NT2/D1 (cell line): Measurements from ENCODE around the gene ERC2.

Experiments
- DNase-seq: peaks from one replicate; pipeline ENCODE4 v3.0.0-alpha.2; 2011; ENCODE audit warnings: low read depth, low spot score
- H3K27me3 ChIP-seq: 2 replicates; pipeline ENCODE4 v1.6.0; 2011; ENCODE audit warnings: mild to moderate bottlenecking; ENCODE audit not compliant: insufficient read length, insufficient read depth
- H3K36me3 ChIP-seq: 2 replicates; pipeline ENCODE4 v1.6.1; 2011; ENCODE audit warnings: mild to moderate bottlenecking, low read length, mixed read lengths; ENCODE audit not compliant: insufficient read depth, insufficient read length
- H3K4me1 ChIP-seq: 2 replicates; pipeline ENCODE4 v1.5.1; 2011; ENCODE audit not compliant: insufficient read depth, insufficient read length
- H3K4me3 ChIP-seq: 2 replicates; pipeline ENCODE4 v1.5.1; 2011; ENCODE audit warnings: low read depth; ENCODE audit not compliant: insufficient read length
- H3K9ac ChIP-seq: 2 replicates; pipeline ENCODE4 v1.6.0; 2011; ENCODE audit warnings: low read depth; ENCODE audit not compliant: insufficient read length
- H3K9me3 ChIP-seq: 2 replicates; pipeline ENCODE4 v1.5.1; 2011; ENCODE audit warnings: mild to moderate bottlenecking, low read length; ENCODE audit not compliant: insufficient read depth
- SUZ12 ChIP-seq: IDR thresholded peaks from 2 replicates; pipeline ENCODE4 v1.6.1; 2011; ENCODE audit not compliant: insufficient read length, insufficient read depth; ENCODE audit errors: extremely low read depth
- YY1 ChIP-seq: IDR thresholded peaks from 2 replicates; pipeline ENCODE4 v1.6.1; 2011; ENCODE audit not compliant: insufficient read length, insufficient read depth
- ZNF274 ChIP-seq: IDR thresholded peaks from 2 replicates; pipeline ENCODE4 v1.6.1; 2011; ENCODE audit warnings: mild to moderate bottlenecking, low read depth, low read length

The ERC2 gene

DNA sequence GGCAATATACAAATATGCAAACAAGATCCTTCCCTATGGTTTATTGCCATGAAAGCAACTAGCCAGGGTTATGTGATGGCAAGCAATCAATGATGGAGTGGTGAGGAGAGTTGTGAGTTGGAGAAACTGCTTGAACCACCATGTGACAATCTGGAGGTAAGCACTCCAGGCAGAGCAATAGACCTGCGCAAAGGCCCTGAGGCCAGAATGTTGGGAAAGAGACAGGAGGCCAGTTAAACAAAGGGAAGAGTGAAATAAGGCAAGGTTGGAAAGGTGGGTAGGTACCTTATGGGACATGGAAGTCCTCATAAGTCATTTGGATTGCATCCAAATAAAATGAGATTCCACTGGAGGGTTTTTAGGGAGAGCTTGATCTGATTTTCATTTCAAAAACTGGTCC, 901.1 kb downstream of the ERC2 start:
- no peaks in the 10 kb centered on the region for H3K9me3 ChIP-seq
- no peak overlapping the region for H3K9ac ChIP-seq
- H3K27me3 ChIP-seq = no peaks in the 10 kb centered on the region
- H3K4me1 ChIP-seq = peaks cover 3% of the 10 kb centered on the region
- no peaks in the 10 kb centered on the region for H3K36me3 ChIP-seq
- H3K4me3 ChIP-seq = no peak overlapping the region
- no peak for DNase-seq
- TF ChIP-seq ZNF274 (no peak), SUZ12 (no peak), YY1 (no peak)

DNA sequence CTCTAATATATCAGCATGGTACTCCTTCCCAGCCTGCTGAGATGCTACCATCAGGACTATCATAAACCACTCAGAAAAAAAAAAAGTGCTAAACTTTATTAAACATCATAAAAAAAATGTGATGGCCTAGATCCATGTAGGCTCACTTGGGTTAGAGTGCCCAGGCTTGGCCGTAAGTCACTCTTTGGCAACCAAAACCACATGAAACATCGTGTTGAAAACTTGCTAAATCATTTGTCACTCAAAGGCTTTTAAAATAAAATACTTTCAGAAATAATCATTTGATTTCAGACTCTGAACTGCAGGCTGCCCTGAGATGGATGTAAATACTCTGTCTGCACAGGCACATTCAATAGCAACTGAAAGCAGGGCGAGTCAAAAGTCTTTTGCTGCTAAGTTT, 902.7 kb downstream of the ERC2 start:
- Histone ChIP-seq H3K27me3 (no peaks in the 10 kb centered on the region), H3K4me1 (peaks cover 2% of the 10 kb centered on the region), H3K36me3 (no peaks in the 10 kb centered on the region), H3K4me3 (no peak overlapping the region), H3K9ac (no peak overlapping the region), H3K9me3 (no peaks in the 10 kb centered on the region)
- TF ChIP-seq YY1 = no peak
- no peak for TF ChIP-seq ZNF274
- no peak for TF ChIP-seq SUZ12
- DNase-seq = no peak

- no peak for DNase-seq
- no peak for TF ChIP-seq SUZ12
- TF ChIP-seq YY1 = no peak
- TF ChIP-seq ZNF274 = no peak
- Histone ChIP-seq H3K27me3 (no peaks in the 10 kb centered on the region), H3K36me3 (no peaks in the 10 kb centered on the region), H3K9me3 (no peaks in the 10 kb centered on the region), H3K4me1 (peaks cover 2% of the 10 kb centered on the region), H3K4me3 (no peak overlapping the region), H3K9ac (no peak overlapping the region)
These were observed 903.5 kb downstream of the ERC2 start for GRCh38 chr3:55564726-55565125.

DNA sequence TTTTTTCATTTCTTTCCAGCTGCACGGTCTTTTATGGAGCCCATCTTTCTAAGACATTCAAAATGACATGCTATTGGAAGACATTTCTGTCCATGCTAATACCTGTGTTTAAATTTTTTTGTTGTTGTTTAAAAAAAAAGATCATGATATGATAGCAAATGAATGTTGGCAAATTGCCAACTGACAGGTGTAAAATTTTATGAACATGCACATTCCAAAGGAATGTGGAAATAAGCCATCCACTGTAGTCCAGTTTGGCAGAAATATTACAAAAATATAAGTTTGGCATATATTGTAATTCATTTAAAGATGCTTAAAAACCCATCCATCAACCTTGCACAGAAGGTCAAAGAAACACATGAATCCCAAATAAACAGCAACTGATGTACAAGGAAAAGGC, 905.6 kb downstream of the ERC2 start:
- no peak for TF ChIP-seq YY1
- no peak for TF ChIP-seq ZNF274
- TF ChIP-seq SUZ12 = no peak
- Histone ChIP-seq H3K9ac (no peak overlapping the region), H3K27me3 (no peaks in the 10 kb centered on the region)

GRCh38 chr3:55559500-55560423, 908.5 kb downstream of the ERC2 start:
- peaks cover 5% of the 10 kb centered on the region for H3K4me1 ChIP-seq

More for the DNA sequence above, 905.6 kb downstream of the ERC2 start:
- Histone ChIP-seq H3K36me3 (no peaks in the 10 kb centered on the region), H3K4me3 (no peak overlapping the region), H3K4me1 (no peaks in the 10 kb centered on the region), H3K9me3 (no peaks in the 10 kb centered on the region)
- DNase-seq = no peak

DNA sequence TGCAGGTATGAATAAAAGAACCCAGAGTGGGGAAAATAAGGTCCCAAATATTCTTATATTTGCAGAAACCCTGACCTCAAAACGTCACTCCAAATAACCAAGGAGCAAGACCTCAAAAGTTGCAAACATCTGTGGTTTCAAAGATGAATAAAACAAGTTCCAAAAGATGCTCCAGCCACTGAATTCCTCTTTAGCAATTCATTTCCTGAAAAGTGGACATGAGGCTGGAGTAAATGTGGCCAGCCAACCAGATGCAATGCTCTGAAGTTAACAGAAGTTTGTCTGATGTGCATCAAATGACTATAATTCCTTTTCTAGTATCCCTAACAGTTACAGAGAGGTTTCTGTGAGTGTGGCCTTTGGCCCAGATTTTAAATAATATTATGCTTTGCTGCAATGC, 910.0 kb downstream of the ERC2 start:
- H3K4me3 ChIP-seq = no peak overlapping the region
- no peaks in the 10 kb centered on the region for H3K36me3 ChIP-seq
- DNase-seq = no peak
- H3K27me3 ChIP-seq = no peaks in the 10 kb centered on the region
- TF ChIP-seq SUZ12 (no peak), ZNF274 (no peak), YY1 (no peak)
- peaks cover 5% of the 10 kb centered on the region for H3K4me1 ChIP-seq
- no peak overlapping the region for H3K9ac ChIP-seq
- no peaks in the 10 kb centered on the region for H3K9me3 ChIP-seq

More at GRCh38 chr3:55559500-55560423, 908.5 kb downstream of the ERC2 start:
- TF ChIP-seq YY1 = no peak
- TF ChIP-seq SUZ12 = no peak
- H3K9me3 ChIP-seq = no peaks in the 10 kb centered on the region
- no peaks in the 10 kb centered on the region for H3K36me3 ChIP-seq
- no peak for DNase-seq
- no peak overlapping the region for H3K4me3 ChIP-seq
- H3K27me3 ChIP-seq = no peaks in the 10 kb centered on the region
- H3K9ac ChIP-seq = no peak overlapping the region

- H3K4me1 ChIP-seq = peaks cover 5% of the 10 kb centered on the region
- no peak for DNase-seq
- no peak overlapping the region for H3K4me3 ChIP-seq
- no peak overlapping the region for H3K9ac ChIP-seq
- no peaks in the 10 kb centered on the region for H3K9me3 ChIP-seq
- H3K36me3 ChIP-seq = no peaks in the 10 kb centered on the region
- H3K27me3 ChIP-seq = no peaks in the 10 kb centered on the region
- TF ChIP-seq SUZ12 (no peak), YY1 (no peak), ZNF274 (no peak)
These were observed 910.7 kb downstream of the ERC2 start for GRCh38 chr3:55557549-55557948.
